ENCODE measurements around the gene MXRA7. TPM values are rescaled to one million over a fixed set of nuclear protein-coding genes. Genes with fewer than 3 reads are reported as not detected.
A peak's percentile ranks its signal among the peaks of the same experiment; 100 is the strongest.

Gene MXRA7, protein sequence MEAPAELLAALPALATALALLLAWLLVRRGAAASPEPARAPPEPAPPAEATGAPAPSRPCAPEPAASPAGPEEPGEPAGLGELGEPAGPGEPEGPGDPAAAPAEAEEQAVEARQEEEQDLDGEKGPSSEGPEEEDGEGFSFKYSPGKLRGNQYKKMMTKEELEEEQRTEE
- 100 to 1,000 TPM; 101 to 127 TPM for total RNA-seq
- polyA plus RNA-seq, result 10 to 100 TPM; 60.9 to 65.4 TPM
- long read RNA-seq, donor 1, full-length matches to known transcripts, result 40 of 40 reads
- long read RNA-seq, donor 1, partial matches to known transcripts, result 0 of 40 reads
- long read RNA-seq, donor 1, other reads (novel, unspliced or antisense), result 0 of 40 reads
- long read RNA-seq, donor 2, transcript MXRA7-203 (4 exons, 1,881 nt), result major isoform, 10 of 12 reads
- long read RNA-seq, donor 2, partial matches to known transcripts, result 0 of 12 reads
- long read RNA-seq, donor 2, other reads (novel, unspliced or antisense), result 0 of 12 reads
- long read RNA-seq, donor 3, full-length matches to known transcripts, result 15 of 15 reads
- long read RNA-seq, donor 3, partial matches to known transcripts, result 0 of 15 reads
- long read RNA-seq, donor 3, other reads (novel, unspliced or antisense), result 0 of 15 reads
- long read RNA-seq, donor 4, full-length matches to known transcripts, result 18 of 18 reads
- long read RNA-seq, donor 4, partial matches to known transcripts, result 0 of 18 reads
- long read RNA-seq, donor 4, other reads (novel, unspliced or antisense), result 0 of 18 reads
- long read RNA-seq, donor 5, full-length matches to known transcripts, result 55 of 55 reads
- long read RNA-seq, donor 5, partial matches to known transcripts, result 0 of 55 reads
- long read RNA-seq, donor 5, other reads (novel, unspliced or antisense), result 0 of 55 reads

- H3K36me3 ChIP-seq (ENCODE audit: control insufficient read depth in 4 of 4, insufficient read depth in 4 of 4, low read length in 4 of 4), result peaks cover 5 to 11% (median 7%) of the 10 kb centered on the region in 4 donors
- TF ChIP-seq, protein P1, sequence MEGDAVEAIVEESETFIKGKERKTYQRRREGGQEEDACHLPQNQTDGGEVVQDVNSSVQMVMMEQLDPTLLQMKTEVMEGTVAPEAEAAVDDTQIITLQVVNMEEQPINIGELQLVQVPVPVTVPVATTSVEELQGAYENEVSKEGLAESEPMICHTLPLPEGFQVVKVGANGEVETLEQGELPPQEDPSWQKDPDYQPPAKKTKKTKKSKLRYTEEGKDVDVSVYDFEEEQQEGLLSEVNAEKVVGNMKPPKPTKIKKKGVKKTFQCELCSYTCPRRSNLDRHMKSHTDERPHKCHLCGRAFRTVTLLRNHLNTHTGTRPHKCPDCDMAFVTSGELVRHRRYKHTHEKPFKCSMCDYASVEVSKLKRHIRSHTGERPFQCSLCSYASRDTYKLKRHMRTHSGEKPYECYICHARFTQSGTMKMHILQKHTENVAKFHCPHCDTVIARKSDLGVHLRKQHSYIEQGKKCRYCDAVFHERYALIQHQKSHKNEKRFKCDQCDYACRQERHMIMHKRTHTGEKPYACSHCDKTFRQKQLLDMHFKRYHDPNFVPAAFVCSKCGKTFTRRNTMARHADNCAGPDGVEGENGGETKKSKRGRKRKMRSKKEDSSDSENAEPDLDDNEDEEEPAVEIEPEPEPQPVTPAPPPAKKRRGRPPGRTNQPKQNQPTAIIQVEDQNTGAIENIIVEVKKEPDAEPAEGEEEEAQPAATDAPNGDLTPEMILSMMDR (IDR thresholded peaks at IDR 0.05; ENCODE audit: control extremely low read depth, extremely low read depth), result no peak
- H3K9me3 ChIP-seq (ENCODE audit: control insufficient read depth in 4 of 4, insufficient read depth in 3 of 4, low read length in 3 of 4), result no peaks in the 10 kb centered on the region
- H3K4me1 ChIP-seq (ENCODE audit: control insufficient read depth in 5 of 5, insufficient read depth in 5 of 5, low read length in 5 of 5), result peaks cover 2 to 32% (median 14%) of the 10 kb centered on the region in 5 donors
- peak; percentile 39 for ATAC-seq (ENCODE audit: insufficient read depth, low FRiP score)
- peak within 1 kb of the TSS in 1 of 2 donors; percentile 94 for H3K9ac ChIP-seq (ENCODE audit: insufficient read depth in 1 of 2, low read length in 2 of 2)
- DNase-seq, result peak; percentile 74 to 84 (median 76)
- no peaks in the 10 kb centered on the region for H3K27me3 ChIP-seq (ENCODE audit: control insufficient read depth in 3 of 3, insufficient read depth in 3 of 3, low read length in 2 of 3)
- peak within 1 kb of the TSS; percentile 85 to 91 for H3K27ac ChIP-seq (ENCODE audit: low read depth in 1 of 2, low read length in 1 of 2)
- WGBS, 2 donors, result 4 to 19% methylated on average over 17 to 49 of the region's 56 CpGs
- H3K4me3 ChIP-seq, result peak within 1 kb of the TSS; percentile 68
These were observed at the start of gene MXRA7 for GRCh38 chr17:76710863-76711611. Gene MXRA7, minus strand, starts transcription at chr17:76710965. Its CDS starts 19 bp downstream, at chr17:76710946.

DNA sequence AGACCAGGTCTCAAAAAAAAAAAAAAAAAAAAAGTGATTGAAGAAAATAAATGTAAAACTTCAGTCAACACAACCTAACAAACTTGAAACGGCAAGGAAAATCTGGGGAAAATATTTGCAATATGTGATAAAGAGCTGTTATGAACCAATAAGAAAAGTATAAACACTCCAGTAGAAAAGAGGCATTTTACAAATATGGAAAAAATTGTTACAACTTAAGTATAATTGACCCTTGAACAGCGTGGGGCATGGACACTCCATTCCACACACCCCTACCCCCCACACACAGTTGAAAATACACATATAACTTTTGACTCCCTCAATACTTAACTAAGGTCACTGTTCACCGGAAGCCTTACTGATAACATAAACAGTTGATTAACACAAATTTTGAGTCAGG is 47.8 kb upstream of the MXRA7 start:
- TF ChIP-seq, protein P1 (IDR thresholded peaks at IDR 0.05; ENCODE audit: control extremely low read depth, extremely low read depth), result no peak

GRCh38 chr17:76757256-76757655 is 46.5 kb upstream of the MXRA7 start:
- no peak overlapping the region for H3K27ac ChIP-seq (ENCODE audit: low read depth in 1 of 2, low read length in 1 of 2)
- H3K36me3 ChIP-seq (ENCODE audit: control insufficient read depth in 4 of 4, insufficient read depth in 4 of 4, low read length in 4 of 4), result peaks cover 3 to 16% (median 14%) of the 10 kb centered on the region in 4 donors
- 95% methylated on average over 5 of the region's 5 CpGs for WGBS, 2 donors

More for the DNA sequence above, 47.8 kb upstream of the MXRA7 start:
- Histone ChIP-seq H3K4me3 (no peak overlapping the region), H3K27ac (ENCODE audit: low read depth in 1 of 2, low read length in 1 of 2) (no peak overlapping the region), H3K9ac (ENCODE audit: insufficient read depth in 1 of 2, low read length in 2 of 2) (no peak overlapping the region), H3K27me3 (ENCODE audit: control insufficient read depth in 3 of 3, insufficient read depth in 3 of 3, low read length in 2 of 3) (no peaks in the 10 kb centered on the region), H3K36me3 (ENCODE audit: control insufficient read depth in 4 of 4, insufficient read depth in 4 of 4, low read length in 4 of 4) (peaks cover 3 to 16% (median 13%) of the 10 kb centered on the region in 4 donors), H3K4me1 (ENCODE audit: control insufficient read depth in 5 of 5, insufficient read depth in 5 of 5, low read length in 5 of 5) (peaks cover 0 to 5% (median 0%) of the 10 kb centered on the region in 5 donors), H3K9me3 (ENCODE audit: control insufficient read depth in 4 of 4, insufficient read depth in 3 of 4, low read length in 3 of 4) (no peaks in the 10 kb centered on the region)
- no peak for DNase-seq
- 97% methylated on average over 3 of the region's 3 CpGs for WGBS, 2 donors
- ATAC-seq (ENCODE audit: insufficient read depth, low FRiP score), result no peak

More at GRCh38 chr17:76757256-76757655, 46.5 kb upstream of the MXRA7 start:
- DNase-seq (no peak), ATAC-seq (ENCODE audit: insufficient read depth, low FRiP score) (no peak)
- H3K9ac ChIP-seq (ENCODE audit: insufficient read depth in 1 of 2, low read length in 2 of 2), result no peak overlapping the region
- H3K27me3 ChIP-seq (ENCODE audit: control insufficient read depth in 3 of 3, insufficient read depth in 3 of 3, low read length in 2 of 3), result no peaks in the 10 kb centered on the region
- no peak overlapping the region for H3K4me3 ChIP-seq
- no peaks in the 10 kb centered on the region for H3K9me3 ChIP-seq (ENCODE audit: control insufficient read depth in 4 of 4, insufficient read depth in 3 of 4, low read length in 3 of 4)
- TF ChIP-seq, protein P1 (IDR thresholded peaks at IDR 0.05; ENCODE audit: control extremely low read depth, extremely low read depth), result no peak
- H3K4me1 ChIP-seq (ENCODE audit: control insufficient read depth in 5 of 5, insufficient read depth in 5 of 5, low read length in 5 of 5), result peaks cover 0 to 5% (median 0%) of the 10 kb centered on the region in 5 donors
